Endothelial cell of hepatic sinusoid (primary cell): Measurements from ENCODE around the gene CTCFL.

ENCODE experiments used
- in situ Hi-C: cut with HindIII; loops from 2 replicates; pipeline ENCODE4 v1.10.0; 2017; ENCODE audit warnings: low sequenced_read_pairs

CTCFL gene

GRCh38 chr20:57560554-57561355 is 35.8 kb upstream of the CTCFL start, which contains the start of gene PCK1:
Gene PCK1 (plus strand): TSS chr20:57561110. CDS start chr20:57561412, 302 bp downstream.
- in situ Hi-C loops: no loop called here

- in situ Hi-C loops: no loop called here
Measured at GRCh38 chr20:57559658-57560553, 35.0 kb upstream of the CTCFL start.

- in situ Hi-C loops: no loop called here
Measured at GRCh38 chr20:57559289-57559634, 34.3 kb upstream of the CTCFL start.

DNA sequence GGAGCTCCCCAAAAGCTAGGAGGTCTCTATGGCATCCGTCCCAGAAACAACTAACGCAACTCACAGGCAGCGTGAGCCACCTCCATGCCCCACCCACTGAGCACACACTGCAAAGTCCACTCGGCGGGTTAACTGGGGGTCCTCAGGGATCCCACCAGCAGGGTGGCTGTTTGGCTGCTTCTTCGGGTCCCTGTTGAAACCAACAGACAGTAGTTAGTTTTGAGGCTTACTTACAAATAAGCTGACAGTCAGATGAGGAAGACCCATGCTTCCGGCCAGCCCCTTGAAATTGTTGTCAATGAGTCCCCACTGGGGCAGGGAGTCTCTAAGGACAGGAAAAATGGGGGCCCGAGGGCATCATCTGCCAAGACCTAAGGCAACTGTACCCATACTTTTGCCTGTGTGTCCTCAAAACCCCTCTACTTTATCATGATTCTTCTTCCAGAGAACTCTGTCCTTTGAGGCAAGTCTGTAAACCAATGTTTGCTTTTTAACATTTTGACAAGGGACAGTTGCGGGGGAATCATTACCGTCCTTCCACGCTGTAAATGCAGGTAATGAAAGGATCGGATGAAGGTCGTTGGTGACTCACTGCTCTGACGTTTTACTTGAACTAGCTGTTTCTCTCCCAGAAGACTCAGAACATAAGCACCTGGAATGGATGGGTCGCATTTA is 33.8 kb upstream of the CTCFL start:
- in situ Hi-C loops: no loop called here

DNA sequence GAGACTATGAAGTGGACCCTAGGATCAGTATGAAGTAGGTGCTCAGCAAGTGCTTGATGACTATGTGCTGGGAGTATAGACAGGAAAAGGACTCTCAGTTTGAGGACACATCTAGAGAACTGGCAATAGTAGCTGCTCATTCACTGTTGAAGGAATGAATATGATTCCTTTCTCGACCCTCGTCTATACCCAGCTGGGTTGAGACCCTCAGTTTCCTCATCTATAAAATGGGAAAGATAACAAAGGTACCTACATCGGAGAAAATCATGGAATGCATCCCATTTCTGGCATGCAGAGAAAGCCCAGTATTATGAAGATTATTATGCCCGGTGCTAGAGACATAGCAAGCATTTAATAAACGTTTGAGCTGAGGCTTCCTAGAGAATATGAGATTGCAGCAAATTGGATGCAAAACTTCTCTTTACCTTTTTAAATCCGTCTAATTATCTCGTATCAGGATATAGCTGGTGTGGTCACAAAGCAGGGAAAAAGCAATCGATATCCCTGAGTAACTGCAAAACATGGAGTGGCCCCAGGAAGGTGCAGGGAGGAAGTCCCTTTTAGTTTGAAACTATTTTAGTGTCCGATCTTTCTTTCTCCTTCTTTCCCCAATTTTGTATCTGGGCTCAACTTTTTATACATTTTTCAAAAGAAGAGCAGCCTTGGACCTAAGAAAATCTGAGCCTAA is 33.1 kb upstream of the CTCFL start:
- in situ Hi-C loops: no loop called here

GRCh38 chr20:57556980-57557274 is 32.0 kb upstream of the CTCFL start:
- in situ Hi-C loops: no loop called here

DNA sequence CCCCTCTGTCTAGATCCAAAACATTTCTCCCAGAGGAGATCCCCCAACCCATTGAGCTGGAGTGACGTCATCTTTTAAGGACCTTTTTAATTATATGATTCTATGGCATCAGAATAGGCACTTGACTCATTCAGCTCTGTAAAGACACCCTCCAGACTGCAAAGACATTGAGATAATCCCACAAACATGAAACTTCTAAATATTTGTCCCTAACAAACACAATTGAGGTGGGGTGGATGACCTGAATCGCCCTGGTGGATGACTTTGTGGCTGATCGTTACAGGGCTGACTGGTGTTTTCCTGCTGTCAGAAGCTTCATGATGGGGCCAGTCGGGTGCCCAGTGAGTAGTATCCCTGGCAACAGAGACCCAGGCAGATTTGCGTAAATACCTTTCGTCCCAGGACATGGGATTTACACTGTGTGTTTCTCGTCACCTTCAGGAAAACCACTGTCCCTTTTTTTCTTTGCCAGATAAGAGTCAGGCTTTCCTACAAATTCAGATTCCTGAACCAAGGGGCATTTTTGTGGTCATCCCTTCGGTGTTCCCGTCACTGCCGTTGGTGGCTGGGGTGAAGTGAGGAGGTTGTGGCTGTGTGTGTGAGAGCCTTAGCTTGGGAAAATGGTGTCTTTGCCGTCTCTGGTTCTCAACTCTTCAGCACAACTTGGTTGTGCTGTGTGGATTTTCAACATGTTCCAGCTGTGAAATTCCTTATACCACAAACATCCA is 30.7 kb upstream of the CTCFL start:
- in situ Hi-C loops: no loop called here

DNA sequence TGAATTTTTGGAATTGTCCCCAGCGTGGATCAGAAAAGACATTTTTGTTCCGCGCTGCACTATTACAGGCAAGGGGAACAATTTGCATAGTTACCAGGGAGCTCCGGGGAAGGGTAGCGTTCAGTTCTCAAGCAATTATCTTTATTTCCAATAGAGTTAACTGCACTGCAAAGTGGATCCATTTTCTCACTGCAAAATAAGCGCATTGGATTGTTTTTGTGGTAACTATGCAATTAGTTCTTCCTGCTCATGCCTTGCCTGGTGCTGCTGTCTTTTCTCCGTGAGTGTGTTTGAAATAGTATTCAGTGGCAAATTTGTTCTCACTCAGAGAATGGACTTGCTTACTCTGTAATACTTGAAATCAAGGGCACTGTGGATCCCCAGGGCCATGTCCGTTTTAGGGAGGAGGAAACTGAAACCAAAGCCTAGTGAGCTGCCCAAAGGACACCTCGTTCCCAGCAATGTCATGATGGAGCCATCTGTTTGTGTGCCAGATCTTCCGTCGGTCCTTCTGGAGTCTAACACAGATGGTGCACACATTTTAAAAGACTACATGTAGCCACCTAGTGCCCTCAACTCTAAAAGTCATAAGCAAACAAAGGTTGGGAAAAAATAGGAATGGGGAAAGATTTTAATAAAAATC is 28.6 kb upstream of the CTCFL start:
- in situ Hi-C loops: no loop called here

- in situ Hi-C loops: no loop called here
Measured at GRCh38 chr20:57552471-57552870, 27.5 kb upstream of the CTCFL start.

DNA sequence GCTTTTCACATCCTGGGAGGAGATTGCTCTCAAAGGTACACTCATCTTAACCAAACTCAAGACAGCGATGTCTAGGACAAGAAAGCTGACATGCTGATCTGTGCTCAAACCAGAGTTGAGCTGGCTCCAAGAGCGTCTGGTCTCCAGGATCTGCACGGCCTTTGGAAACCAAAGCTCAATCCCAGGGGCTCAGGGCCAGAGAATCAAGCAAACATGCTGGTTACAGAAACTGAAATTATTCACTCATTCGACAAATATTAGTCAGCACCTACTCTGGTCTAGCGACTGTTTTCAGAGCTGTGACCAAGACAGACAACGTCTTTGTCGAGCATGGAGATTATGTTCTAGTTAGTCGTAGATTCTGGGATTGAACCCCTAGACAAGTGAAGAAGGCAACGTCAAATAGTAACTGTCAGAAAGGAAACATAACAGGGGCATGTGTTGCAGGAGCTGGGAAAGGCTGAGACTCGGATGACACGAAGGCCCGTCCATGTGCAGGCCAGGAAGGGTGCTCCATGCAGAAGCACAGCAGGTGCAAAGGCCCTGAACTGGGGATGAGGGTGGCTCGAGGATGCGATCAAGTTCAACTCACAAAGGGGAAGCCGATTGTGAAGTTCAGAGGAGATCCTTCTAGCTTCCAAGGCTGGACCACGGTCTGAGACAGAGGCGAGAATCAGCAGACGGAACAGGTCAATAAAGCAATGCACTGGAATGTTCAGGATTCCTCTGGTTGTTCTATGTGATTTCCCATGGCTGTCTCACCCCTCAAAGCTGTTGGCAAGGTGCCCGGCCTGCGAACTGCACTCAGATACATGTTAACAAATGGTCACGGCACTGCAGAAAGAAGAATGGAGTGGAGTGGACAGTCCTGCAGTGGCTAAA is 23.5 kb upstream of the CTCFL start:
- in situ Hi-C loops: no loop called here

- in situ Hi-C loops: no loop called here
Measured at GRCh38 chr20:57546956-57547649, 22.2 kb upstream of the CTCFL start.

GRCh38 chr20:57545927-57546662 is 21.2 kb upstream of the CTCFL start:
- in situ Hi-C loops: no loop called here

DNA sequence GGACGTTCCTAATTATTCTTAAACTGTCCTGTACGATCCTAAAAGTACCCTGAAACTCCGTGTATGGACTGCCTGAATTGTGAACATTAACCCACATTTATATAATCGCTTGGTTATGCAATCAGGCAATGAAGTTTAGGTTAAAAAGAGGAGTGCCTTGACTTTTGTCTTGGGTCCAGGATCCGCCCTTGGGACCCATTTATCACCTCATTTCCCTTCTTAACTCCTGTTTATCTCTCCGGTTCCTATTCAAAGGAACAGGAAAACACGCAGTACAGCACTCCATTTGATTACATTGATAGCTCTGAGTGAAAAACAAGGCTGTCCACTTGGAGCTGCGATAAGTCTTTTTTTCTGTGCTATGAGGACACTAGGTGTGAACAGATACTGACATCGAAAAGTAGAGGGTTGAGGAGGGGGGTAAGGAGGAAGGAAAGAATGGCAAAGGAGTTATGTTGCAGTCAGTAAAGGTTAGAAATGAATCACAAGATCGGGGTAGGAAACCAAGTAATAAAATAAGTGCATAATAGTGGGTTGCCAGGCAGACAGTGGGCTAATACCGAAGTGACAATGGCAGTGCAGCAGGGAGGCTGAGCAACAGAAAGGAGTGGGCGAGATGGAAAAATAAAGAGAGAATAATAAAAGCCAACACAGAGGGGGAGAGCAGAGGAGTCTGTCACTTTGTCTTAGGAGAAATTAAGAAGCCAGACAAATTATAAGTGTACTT is 20.1 kb upstream of the CTCFL start:
- in situ Hi-C loops: no loop called here

- in situ Hi-C loops: no loop called here
Measured at GRCh38 chr20:57543754-57544153, 18.8 kb upstream of the CTCFL start.

DNA sequence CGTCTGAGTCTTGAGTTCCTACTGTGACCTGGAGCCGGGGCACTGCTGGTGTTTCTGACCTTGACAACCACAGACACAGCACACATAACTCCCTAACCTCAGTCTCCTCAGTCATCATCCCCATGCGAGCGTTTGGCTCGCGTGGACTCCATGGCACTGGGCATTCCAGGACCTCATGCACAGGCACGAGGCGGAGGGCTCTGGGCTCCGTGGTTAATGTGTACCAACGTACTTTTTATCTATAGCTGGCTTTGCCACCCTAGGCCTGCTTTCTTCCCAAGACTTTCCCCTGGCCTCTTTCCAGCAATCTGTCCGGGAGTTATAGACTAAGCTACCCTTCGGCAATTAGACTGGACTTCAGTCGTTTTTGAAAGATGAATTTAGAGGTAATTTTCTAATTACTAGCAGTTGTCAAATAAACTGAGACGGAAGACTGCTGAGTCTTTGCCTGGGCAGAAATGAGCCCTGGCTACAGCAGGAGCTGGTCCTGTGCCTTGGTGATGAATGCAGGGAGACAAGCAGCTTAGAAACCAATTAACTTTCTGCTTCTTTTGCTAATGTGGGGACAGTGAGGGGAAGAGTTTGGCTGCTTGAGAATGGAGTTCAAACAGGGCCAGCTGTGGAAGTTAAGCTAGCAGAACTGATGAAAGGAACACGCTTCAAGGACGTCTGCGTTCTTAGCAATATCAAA is 16.1 kb upstream of the CTCFL start:
- in situ Hi-C loops: no loop called here

GRCh38 chr20:57539889-57540288 is 14.9 kb upstream of the CTCFL start:
- in situ Hi-C loops: no loop called here
